Endothelial cell of umbilical vein (primary cell): Measurements from ENCODE around the gene APBA2. TPM values are rescaled to one million over a fixed set of nuclear protein-coding genes. Genes with fewer than 3 reads are reported as not detected.

ENCODE experiments used
- BruUV-seq: library from RNA; stranded (reverse); fragments of 400-500 nt; replicated peaks from 2 replicates; lab custom pipeline; 2021; lab: Mats Ljungman, UMichigan
- CTCF ChIA-PET: fragments of 300-600, 350-600 bp; sonication (Branson Sonifier 250); formaldehyde crosslinking; loops from one replicate; lab custom pipeline; 2021; ENCODE audit warnings: antibody characterized with exemption, inconsistent platforms; lab: Charles Lee
- POLR2A ChIA-PET: fragments of 300-600, 350-600 bp; sonication (Branson Sonifier 250); formaldehyde crosslinking; loops from one replicate; lab custom pipeline; 2021; ENCODE audit warnings: antibody characterized with exemption, inconsistent platforms; lab: Charles Lee
- DNase-seq: peaks from one replicate; pipeline ENCODE4 v3.0.0-alpha.2; 2011; ENCODE audit warnings: low read depth, low spot score
- FAIRE-seq: peaks from 2 replicates; lab custom pipeline; 2011; peaks lifted over from hg19 to GRCh38; lab: Jason Lieb, UNC
- H2AFZ ChIP-seq: 2 replicates; pipeline ENCODE4 v1.6.0; 2012; ENCODE audit warnings: low read depth, low read length, control low read depth, inconsistent platforms
- H3K27ac ChIP-seq: 2 replicates; pipeline ENCODE4 v1.5.1; 2011; ENCODE audit warnings: low read depth, mild to moderate bottlenecking, control low read depth, low read length, moderate library complexity; ENCODE audit not compliant: insufficient read depth
- H3K27me3 ChIP-seq, 2 experiments: 2 replicates each; pipeline versions ENCODE4 v1.6.0 to v1.6.1; 2011; ENCODE audit warnings: low read length in 2 of 2, mixed read lengths in 1 of 2; ENCODE audit not compliant: control insufficient read depth in 2 of 2, insufficient read depth in 2 of 2
- H3K36me3 ChIP-seq, 2 experiments: 2 replicates in 1 of 2; 3 replicates in 1 of 2; pipeline ENCODE4 v1.5.1; 2011; ENCODE audit warnings: low read length in 2 of 2, mild to moderate bottlenecking in 1 of 2, moderate library complexity in 1 of 2; ENCODE audit not compliant: control insufficient read depth in 2 of 2, insufficient read depth in 2 of 2; ENCODE audit errors: extremely low read depth in 1 of 2
- H3K4me1 ChIP-seq: 3 replicates; pipeline ENCODE4 v1.5.1; 2011; ENCODE audit warnings: mild to moderate bottlenecking, low read length; ENCODE audit not compliant: control insufficient read depth, insufficient read depth; ENCODE audit errors: extremely low read depth
- H3K4me2 ChIP-seq: 2 replicates; pipeline ENCODE4 v1.6.1; 2011; ENCODE audit warnings: low read length, control low read depth, mixed read lengths; ENCODE audit not compliant: insufficient read depth
- H3K4me3 ChIP-seq, 3 experiments: fragments of 200-600 bp in 1 of 3; sonication (generic), shearing (Covaris generic) in 1 of 3; replicated peaks in 1 of 3; 2 replicates each; pipeline ENCODE4 v1.5.1; 2011 to 2016; ENCODE audit warnings: control low read depth in 3 of 3, low read length in 3 of 3, mild to moderate bottlenecking in 2 of 3, inconsistent platforms in 1 of 3, low read depth in 1 of 3, moderate library complexity in 1 of 3; ENCODE audit not compliant: insufficient read depth in 1 of 3
- H3K79me2 ChIP-seq: 2 replicates; pipeline ENCODE4 v1.6.0; 2012; ENCODE audit warnings: low read length, inconsistent platforms; ENCODE audit not compliant: control insufficient read depth, insufficient read depth
- H3K9ac ChIP-seq: replicated peaks from 2 replicates; pipeline ENCODE3; 2011; ENCODE audit warnings: low read length, control low read depth; ENCODE audit not compliant: insufficient read depth; ENCODE audit errors: extremely low read depth
- H3K9me1 ChIP-seq: replicated peaks from 3 replicates; pipeline ENCODE4 v1.6.0; 2011; ENCODE audit warnings: mild to moderate bottlenecking, low read length; ENCODE audit not compliant: control insufficient read depth, insufficient read depth; ENCODE audit errors: extremely low read depth
- H3K9me3 ChIP-seq: replicated peaks from 2 replicates; pipeline ENCODE4 v1.5.1; 2012; ENCODE audit warnings: low read length, inconsistent platforms; ENCODE audit not compliant: control insufficient read depth, insufficient read depth
- H4K20me1 ChIP-seq: replicated peaks from 2 replicates; pipeline ENCODE3; 2011; ENCODE audit warnings: mild to moderate bottlenecking, low read length; ENCODE audit not compliant: control insufficient read depth, insufficient read depth; ENCODE audit errors: extremely low read depth
- EZH2 ChIP-seq: IDR thresholded peaks from 2 replicates; pipeline ENCODE4 v1.6.1; 2012; ENCODE audit warnings: borderline replicate concordance, low read depth, mild to moderate bottlenecking, moderate library complexity, low read length, inconsistent platforms; ENCODE audit not compliant: severe bottlenecking
- JUN ChIP-seq: IDR thresholded peaks from 2 replicates; pipeline ENCODE4 v1.6.1; 2011; ENCODE audit warnings: borderline replicate concordance, low read depth; ENCODE audit not compliant: insufficient read length, insufficient read depth
- MYC ChIP-seq: IDR thresholded peaks from one replicate; pipeline ENCODE4 v1.6.1; 2011; ENCODE audit warnings: mild to moderate bottlenecking, low read depth, low read length
- dilution Hi-C: fragments of 300-500 bp; cut with MboI; formaldehyde crosslinking; loops from one replicate; pipeline ENCODE4 v1.15.0; 2019; ENCODE audit warnings: low sequenced_read_pairs; ENCODE audit not compliant: extremely low pct_ligation_motif_present
- intact Hi-C: fragments of 100-400 bp; cut with micrococcal nuclease; formaldehyde crosslinking; loops from one replicate; pipeline ENCODE4 v1.10.0; 2022
- polyA plus RNA-seq, 4 experiments: library from polyadenylated mRNA; depleted of rRNA in 3 of 4; stranded (reverse) in 3 of 4; unstranded in 1 of 4; fragments of >200 nt; gene quantifications; 2 replicates each; pipeline versions ENCODE4 v1.2.1 to v1.2.3, GENCODE V29; 2011 to 2012; ENCODE audit warnings: missing spikeins in 1 of 4
- total RNA-seq: library from RNA; stranded (reverse); gene quantifications from 2 replicates; pipeline ENCODE4 v1.2.3, GENCODE V29; 2021

The APBA2 gene
- total and polyA plus RNA-seq, 2 donors (not counting 3 experiments of a cell fraction or from before 2014, with no cell fraction given), result 5.7 to 11.1 TPM

DNA sequence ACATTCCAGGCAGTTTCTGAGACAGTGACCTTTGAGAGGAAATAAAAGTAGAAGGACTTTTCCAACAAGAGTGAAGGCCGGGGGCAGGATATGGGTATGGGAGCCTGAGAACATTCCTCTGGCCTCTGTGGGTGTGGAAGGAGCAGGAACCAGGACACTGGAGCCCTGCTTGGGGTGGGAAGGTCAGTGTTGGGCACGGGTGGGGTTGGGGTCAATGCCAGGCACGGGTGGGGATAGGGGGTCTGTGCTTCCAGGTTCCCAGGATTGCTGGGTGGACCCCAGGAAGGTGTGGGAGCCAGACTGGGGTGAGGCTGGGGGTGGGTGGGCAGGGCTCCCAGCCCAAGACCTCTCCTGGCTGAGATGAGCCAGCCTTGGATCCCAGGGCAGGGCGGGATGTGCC, 220.3 kb downstream of the APBA2 start:
- Histone ChIP-seq H3K36me3 (no peaks in the 10 kb centered on the region), H3K4me2 (no peak overlapping the region), H3K4me1 (no peaks in the 10 kb centered on the region), H3K4me3 (no peak overlapping the region), H3K9me3 (no peaks in the 10 kb centered on the region), H3K9me1 (no peaks in the 10 kb centered on the region), H3K79me2 (no peaks in the 10 kb centered on the region), H3K27ac (no peak overlapping the region), H4K20me1 (no peaks in the 10 kb centered on the region), H2AFZ (no peak overlapping the region), H3K9ac (no peak overlapping the region), H3K27me3 (no peaks in the 10 kb centered on the region)
- TF ChIP-seq JUN, result no peak
- TF ChIP-seq EZH2, result no peak
- intact Hi-C loops, result no loop called here
- POLR2A ChIA-PET, result no interaction called here
- BruUV-seq, result no TSS peak
- CTCF ChIA-PET, result no interaction called here
- FAIRE-seq (no peak), DNase-seq (no peak)
- dilution Hi-C loops, result no loop called here

DNA sequence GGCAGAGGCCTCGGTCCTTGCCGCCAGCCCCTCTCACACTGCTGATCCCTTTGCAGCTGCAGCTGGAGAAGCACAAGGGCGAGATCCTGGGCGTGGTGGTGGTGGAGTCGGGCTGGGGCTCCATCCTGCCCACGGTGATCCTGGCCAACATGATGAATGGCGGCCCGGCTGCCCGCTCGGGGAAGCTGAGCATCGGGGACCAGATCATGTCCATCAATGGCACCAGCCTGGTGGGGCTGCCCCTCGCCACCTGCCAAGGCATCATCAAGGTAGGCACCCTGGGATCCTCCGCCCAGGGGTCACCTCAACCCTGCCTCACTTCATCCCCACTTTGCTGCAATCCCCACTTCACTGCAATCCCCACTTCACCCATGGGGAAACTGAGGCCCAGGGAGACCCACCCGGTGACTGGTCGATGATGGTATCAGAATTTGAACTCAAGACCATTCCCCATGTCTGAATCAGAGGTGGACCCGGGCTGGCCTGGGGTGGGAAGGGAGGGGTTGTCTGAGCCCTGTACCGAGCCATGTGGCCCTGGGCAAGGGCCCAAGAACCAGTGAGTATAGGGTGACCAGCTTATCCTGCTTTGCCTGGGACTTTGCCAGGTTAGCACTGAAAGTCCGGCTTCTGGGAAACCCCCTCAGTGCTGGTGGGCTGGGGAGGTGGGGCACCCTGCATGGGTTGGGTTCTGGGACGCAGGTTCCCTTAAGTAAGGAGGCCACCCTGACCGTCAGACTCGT, 220.9 kb downstream of the APBA2 start:
- Histone ChIP-seq H3K36me3 (no peaks in the 10 kb centered on the region), H3K79me2 (no peaks in the 10 kb centered on the region), H2AFZ (no peak overlapping the region), H3K4me3 (no peak overlapping the region), H3K4me2 (no peak overlapping the region), H3K27me3 (no peaks in the 10 kb centered on the region), H3K9me3 (no peaks in the 10 kb centered on the region), H3K4me1 (no peaks in the 10 kb centered on the region), H3K9ac (no peak overlapping the region), H3K27ac (no peak overlapping the region), H3K9me1 (no peaks in the 10 kb centered on the region), H4K20me1 (no peaks in the 10 kb centered on the region)
- DNase-seq (no peak), FAIRE-seq (no peak)
- no TSS peak for BruUV-seq
- ChIA-PET CTCF (interaction anchor here (1.2 kb wide), 1 partner anchor 33 kb away, joined by 3 read pairs; no protein-coding TSS in a partner anchor), POLR2A (no interaction called here)
- dilution Hi-C loops (no loop called here), intact Hi-C loops (no loop called here)
- TF ChIP-seq EZH2 (no peak), MYC (no peak)
